ENCODE data around the gene SOS2.
"Not testable (repeated sequence)": the region's sequence is repeated elsewhere in the genome, so short reads cannot be mapped to it uniquely, and the experiment has no call there.

DNA sequence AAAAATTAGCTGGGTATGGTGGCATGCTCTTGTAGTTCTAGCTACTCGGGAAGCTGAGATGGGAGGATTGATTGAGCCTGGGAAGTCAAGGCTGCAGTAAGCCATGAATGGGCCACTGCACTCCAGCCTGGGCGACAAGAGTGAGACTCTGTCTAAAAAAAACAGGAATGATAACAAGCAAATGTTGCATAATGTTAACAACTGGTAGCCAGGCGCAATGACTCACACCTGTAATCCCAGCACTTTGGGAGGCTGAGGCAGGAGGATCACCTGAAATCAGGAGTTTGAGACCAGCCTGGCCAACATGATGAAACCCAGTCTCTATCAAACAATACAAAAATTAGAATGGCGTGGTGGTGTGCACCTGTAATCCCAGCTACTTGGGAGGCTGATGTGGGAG lies 64.0 kb downstream of the SOS2 start:
- not testable (repeated sequence) for TF ChIP-seq POLR2AphosphoS5, TAF1, POLR2A (IDR thresholded peaks at IDR 0.05; ENCODE audit: low read depth, low read length)

All from GM12891 (cell line).